GM18498 (cell line): ENCODE data around the gene S100A13.
"Not testable (repeated sequence)": the region's sequence is repeated elsewhere in the genome, so short reads cannot be mapped to it uniquely, and the experiment has no call there.

Source experiments
- ATAC-seq: cut with Tn5 transposase; IDR thresholded peaks from one replicate; pipeline ENCODE4 v1.9.1; 2021; ENCODE audit warnings: mild to moderate bottlenecking, moderate library complexity; ENCODE audit not compliant: unreplicated experiment

The S100A13 gene

DNA sequence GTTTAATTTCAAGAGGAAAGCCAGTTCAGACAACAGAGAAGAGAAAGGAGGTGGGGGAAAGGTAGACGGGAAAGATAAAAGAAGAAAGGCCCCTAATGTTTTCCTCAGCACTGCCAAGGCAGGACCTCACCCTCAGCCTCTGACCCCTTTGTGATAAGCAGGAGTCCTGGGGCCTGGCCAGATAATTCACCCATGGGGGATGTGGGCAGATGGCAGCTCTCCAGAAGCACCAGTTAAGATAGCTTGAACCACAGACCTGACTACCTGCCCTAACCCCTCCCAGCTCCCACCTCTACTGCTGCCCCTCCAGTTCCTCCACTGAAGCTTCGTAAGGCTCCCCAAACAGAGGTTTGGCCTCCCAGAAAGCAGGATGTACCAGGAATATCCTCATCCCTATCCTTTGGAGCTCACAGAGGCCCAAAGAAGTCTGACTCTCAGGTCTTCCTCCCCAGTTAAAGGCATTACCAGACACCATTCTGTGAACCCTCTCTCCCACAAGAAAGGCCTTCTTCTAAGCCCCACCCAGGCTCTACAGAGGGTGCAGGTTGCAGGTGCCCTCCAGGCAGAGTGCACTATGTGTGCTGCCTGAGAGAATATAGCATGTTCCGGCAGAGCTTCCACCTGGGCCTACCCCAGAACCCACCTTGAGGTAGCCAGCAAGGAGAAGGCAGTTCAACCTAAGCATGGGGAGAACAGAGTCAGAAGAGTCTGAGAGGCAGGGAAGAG, 22.0 kb upstream of the S100A13 start:
- ATAC-seq: no peak

DNA sequence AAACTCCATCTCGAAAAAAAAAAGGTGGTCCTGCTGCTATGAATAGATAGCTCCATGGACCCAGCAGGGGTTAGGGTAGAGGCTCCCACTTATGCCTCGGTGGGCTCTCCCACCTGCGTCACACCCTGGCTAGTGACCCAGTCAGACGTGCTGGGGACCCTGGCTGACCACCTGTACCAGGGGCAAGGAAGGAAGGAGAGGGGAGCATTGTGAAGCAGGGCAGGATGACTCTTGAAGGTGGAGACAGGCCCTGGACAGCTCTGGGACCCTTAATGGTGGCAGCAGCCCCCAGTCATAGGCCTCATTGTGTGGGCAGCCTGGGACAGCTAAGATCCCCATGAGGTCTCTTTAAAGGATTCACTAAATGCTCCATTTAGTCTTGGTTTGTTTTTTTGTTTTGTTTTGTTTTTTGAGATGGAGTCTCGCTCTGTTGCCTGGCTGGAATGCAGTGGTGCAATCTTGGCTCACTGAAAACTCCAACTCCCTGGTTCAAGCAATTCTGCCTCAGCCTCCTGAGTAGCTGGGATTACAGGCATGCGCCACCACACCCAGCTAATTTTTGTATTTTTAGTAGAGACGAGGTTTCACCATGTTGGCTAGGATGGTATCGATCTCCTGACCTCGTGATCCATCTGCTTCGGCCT, 20.8 kb upstream of the S100A13 start:
- ATAC-seq: no peak

DNA sequence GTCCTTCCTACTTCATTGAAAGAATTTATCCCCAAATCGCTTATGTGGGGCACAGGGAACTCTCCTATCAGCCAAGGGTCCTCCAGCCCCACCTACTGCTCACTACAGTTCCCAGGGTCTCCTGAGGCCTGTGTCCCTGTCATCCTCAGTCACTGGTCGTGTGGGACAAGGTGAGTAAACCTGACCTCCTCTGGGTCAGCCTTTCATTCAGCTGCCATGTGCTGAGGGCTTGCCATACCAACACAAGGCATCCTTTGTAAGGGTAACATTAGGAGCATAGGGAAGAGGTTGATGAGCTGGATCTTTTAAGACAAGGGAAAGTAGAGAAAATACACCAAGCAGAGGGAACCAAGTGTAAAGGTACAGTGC, 20.0 kb upstream of the S100A13 start:
- no peak for ATAC-seq

DNA sequence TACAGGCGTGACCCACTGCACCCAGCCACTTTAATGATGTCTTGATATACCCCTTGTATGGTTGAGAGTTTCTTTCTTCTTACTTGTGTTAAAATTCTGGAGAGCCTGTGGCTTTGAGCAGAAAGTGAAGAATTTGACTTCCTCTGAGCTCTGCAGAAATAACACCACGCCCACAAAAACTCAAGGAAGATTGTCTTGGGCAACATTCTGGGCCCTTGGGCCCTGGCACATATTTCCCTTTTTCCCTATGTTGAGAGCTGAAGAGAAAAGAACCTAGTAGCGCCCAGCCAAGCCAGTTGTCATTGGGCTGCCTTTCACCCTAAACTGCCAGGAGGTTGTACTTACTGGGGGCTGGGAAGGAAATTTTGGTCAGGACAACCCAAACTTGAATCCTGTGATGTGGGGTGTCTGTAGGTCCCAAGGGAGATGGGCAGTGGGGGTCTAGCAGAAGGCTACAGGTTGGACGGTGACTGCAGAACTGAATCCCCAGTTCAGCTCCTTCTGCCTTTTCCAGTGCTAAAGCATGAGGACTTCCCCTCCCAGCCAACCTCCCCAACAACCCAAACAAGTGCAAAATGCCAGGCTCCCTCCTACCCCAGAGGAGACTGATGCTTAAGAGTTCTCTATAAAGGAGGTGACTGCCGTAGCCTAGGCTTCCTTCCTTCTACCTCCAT, 19.5 kb upstream of the S100A13 start:
- ATAC-seq: no peak

DNA sequence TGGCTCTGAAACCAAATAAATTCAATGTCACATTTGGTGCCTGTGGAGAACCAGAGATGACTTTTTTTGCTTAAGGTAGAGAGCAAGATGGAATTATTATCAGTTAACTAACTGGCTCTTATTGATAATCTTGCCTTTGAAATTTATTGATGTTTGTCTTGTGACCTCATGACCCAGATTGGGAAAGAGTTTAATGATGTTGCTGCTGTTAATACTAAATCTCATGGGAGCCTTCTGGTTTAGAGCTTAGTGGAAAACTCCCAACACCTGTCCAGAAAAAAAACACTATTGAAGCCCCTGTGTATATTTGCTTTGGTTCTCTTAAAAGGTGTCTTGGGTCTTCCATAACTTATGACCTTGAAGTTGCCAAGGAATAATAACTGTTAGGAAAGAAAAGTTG, 16.5 kb upstream of the S100A13 start:
- ATAC-seq: no peak

DNA sequence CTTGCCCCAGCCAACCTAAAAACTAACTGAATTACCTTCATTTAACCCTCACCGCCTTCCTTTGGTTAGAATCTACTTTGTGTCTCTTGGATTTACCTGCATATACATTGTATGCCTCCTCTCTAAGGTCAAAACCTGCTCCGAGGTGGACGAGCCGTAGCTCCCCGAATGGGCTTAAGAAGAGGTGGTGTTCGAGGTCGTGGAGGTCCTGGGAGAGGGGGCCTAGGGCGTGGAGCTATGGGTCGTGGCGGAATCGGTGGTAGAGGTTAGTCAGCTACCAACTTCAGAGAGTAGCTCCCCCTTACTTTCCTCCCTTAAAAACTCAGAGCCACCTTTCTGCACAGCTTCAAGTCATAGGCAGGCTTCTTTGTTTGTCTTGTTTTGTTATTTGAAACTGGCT, 15.8 kb upstream of the S100A13 start:
- ATAC-seq: no peak

DNA sequence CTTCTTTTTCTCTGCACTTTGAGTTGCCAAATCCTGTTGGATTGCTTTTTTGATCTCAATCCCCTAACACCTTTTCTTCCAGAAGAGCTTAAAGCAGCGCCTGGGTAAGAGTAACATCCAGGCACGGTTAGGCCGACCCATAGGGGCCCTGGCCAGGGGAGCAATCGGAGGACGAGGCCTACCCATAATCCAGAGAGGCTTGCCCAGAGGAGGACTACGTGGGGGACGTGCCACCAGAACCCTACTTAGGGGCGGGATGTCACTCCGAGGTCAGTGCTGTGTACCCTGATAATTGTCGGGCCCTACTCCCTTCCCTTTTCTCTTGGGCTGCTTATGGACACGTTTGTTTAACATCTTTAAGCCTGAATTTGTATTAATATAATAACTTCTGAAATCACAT, 14.9 kb upstream of the S100A13 start:
- ATAC-seq: no peak

DNA sequence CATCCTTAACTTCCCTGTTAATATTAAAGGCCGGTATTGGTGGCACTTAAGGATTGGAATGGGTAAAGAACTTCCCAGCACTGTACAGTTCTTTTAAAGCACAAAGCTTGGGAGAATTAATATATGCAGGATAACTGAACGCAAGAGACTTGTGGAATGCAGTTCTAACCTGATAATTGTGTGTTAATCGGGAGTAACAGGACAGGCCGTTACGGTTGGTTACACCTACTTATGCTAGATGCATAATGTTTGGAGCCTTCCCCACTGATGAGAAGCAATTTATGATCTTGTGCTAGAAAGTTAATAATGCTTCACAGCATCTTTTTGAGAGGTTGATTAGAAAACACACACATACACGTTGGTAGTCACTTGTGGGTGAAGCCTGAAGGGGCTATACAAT, 13.6 kb upstream of the S100A13 start:
- no peak for ATAC-seq

DNA sequence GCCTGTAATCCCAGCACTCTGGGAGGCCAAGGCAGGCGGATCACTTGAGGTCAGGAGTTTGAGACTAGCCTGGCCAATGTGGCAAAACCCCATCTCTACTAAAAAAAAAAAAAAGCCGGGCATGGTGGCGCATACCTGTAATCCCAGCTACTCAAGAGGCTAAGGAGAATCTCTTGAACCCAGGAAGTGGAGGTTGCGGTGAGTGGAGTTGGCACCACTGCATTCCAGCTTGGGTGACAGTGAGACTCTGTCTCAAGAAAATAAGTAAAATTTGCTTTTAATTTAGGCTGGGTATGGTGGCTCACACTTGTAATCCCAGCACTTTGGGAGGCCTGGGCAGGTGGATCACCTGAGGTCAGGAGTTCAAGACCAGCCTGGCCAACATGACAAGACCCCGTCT, 12.9 kb upstream of the S100A13 start:
- ATAC-seq: not testable (repeated sequence)

DNA sequence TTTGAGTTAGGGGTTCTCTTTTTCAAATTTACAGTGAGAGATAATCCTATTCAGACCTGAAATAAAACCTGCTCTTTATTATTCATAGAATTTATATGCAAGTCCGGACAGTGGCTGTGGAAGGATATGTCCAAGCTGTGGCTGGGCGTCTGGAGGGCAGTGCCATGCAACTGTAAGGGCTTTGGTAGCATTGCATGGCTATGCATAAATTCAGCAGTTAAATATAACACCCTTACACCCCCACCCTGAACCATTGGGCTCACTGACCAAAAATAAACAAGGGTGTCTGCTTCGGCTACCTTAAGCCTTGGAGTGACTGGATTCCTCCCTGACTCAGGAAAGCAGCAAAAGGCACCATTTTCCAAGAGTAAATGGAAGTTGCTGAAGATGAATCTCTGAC, 12.0 kb upstream of the S100A13 start:
- ATAC-seq: no peak

DNA sequence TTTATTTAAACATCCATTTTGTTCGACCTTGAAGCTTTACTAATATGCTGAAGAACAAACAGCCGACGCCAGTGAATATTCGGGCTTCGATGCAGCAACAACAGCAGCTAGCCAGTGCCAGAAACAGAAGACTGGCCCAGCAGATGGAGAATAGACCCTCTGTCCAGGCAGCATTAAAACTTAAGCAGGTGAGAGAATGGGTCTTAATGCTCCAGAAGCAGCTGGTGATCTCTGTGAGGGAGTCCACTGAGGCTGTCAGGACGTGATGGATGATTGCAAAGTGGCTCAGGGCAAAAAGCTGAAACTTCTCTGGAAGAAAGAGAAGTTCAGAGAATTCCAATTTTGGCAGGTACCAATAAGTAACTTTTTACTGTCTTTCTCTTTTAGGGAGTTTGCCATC, 11.0 kb upstream of the S100A13 start:
- no peak for ATAC-seq

DNA sequence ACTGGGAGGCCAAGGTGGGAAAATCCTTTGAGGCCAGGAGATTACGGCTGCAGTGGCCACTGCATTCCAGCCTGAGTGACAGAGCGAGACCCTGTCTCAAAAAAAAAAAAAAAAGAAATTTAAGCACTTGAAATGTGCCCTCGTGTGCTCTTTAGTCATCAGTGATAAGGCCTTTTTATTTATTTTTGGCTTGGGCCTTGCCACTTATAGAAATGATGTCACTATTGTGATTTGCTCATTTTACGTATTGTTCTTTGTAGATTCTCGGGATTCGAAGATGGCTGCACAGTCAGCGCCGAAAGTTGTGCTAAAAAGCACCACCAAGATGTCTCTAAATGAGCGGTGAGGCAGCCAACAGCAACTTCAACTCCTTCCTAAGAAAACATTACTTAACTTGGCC, 9.0 kb upstream of the S100A13 start:
- no peak for ATAC-seq

DNA sequence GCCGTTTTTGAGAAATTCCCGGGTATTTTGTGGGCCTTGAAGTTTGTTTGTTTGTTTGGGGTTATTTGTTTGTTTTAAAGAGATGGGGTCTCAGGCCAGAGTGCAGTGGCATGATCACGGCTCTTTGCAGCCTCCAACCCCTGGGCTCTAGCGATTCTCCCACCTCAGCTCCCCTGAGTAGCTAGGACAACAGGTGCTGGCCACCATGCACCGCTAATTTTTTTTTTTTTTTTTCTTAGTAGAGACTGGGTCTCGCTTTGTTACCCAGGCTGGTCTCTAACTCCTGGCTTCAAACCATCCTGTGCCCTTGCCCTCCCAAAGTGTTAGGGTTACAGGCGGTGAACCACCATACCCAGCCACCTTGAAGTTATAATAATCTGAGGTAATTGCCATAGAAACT, 8.6 kb upstream of the S100A13 start:
- ATAC-seq: no peak

DNA sequence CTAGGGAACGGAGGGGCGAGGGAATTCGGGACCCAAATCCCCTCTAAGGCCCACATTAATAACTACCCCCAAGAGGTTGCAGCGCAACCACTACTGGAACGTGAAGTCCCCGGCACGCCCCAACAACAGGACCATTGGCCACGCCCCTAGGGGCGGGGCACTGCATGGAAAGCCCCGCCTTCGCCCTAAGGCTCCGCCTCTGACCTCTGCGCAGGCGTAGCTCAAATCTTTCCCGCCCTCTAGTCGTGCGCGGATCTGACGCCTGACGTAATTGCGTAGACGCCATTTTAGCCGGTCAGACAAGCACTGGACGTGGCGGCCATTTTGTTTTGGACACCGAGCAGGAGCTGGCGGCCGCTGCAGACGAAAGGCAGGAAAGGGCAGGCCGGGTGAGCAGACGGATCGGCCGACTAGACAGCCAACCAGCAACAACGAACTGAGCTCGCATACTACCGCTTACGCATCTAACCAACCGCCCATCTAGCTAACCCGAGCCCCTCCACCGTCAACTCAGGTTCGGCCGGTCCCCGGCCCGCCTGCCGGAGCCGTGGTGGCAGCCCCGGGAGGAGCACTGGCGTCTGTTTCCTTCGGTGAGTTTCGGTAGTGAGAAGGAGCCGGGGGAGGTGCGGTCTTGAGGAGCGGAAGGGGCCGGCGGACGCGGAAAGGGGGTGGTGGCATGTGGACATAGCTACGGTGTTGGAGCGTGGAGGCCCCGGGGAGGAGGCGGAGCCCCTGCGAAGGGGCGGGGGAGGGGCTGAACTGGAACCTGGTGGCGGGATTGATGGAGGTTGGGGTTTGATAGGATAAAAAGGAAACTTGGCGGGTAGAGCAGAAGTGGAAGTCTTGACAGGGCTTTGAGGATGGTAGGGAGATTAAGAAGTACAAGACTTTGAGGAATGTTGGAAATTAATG, 6.7 kb upstream of the S100A13 start, which contains the start of gene CHTOP:
Gene CHTOP (plus strand): TSS at position 313 of the 912 bp plus-strand sequence. CDS start 2,523 bp downstream, outside the sequence.
- peak; percentile 85 for ATAC-seq

DNA sequence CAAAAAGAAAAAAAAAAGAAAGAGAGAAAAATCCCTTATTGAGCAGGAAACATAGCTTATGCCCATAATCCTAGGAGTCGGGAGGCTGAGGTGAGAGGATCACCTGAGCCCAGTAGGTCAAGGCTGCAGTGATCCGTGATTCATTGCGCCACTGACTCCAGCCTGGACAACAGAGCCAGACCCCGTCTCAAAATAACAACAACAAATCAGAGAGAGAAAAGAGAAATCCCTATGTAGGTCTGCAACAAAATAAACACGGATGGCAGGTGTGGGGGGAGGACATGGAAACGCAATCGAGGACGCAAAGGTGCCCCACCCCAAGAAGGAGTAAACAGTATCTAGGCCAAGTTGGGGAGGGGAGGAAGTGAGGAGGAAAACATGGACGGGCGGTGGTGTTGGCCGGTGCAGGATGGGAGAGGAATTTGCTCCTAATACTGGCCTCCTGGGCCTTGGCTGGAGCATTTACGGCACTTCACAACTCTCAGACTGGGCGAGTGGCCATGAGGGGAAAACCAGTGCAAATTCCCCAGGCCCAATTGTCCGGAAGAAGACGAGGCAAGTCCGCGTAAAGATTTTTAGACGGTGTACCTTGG, 6.0 kb upstream of the S100A13 start:
- ATAC-seq: no peak

DNA sequence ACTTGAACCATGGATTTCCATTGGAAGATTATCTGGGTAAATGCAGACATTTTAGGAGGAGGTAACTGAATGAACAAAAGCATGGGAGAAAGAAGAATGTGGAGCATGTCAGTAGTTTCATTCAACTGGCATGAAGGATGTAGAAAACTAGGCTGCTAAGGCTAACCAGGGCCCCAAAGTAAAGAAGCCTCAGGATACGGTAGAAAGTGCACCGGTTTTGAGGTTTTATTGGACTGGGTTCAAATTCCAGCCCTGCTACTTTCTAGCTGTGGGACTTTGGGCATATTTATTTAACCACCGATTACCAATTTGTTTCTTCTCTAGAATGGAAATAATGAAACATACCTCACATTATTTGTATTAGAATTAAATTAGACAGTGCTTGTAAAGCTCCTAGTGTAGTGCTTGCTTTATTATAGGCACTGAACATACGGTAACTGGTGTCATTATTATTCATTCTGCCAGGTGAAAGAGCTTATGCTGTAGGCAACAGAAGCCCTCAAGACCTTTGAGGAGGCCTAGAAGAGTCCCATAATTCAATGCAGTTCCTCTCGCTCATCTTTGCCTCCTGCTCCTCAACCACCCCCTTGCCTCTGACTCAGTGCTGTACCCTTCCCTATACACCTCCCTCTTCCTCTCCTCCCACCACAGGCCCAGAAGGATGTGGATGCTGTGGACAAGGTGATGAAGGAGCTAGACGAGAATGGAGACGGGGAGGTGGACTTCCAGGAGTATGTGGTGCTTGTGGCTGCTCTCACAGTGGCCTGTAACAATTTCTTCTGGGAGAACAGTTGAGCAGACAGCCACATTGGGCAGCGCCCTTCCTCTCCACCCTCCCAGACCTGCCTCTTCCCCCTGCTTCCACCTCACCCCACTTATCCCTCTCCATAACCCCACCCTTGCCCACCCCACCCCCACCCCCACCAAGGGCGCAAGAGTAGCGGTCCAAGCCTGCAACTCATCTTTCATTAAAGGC, 4.0 kb upstream of the S100A13 start:
- no peak for ATAC-seq

DNA sequence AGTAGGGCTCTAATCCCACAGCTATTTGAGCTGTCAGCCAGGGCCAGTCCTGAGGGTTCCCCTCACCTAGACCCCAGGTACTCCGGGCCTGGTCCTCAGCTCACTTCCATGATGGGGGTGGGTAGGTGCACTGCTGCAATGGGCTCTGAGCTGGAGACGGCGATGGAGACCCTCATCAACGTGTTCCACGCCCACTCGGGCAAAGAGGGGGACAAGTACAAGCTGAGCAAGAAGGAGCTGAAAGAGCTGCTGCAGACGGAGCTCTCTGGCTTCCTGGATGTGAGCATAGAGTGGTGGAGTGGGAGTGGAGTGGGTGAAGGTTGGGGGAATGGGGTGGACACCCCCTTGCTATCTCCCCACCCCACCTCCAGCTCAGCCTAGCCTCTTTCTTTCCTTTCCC, 3.1 kb upstream of the S100A13 start:
- no peak for ATAC-seq

DNA sequence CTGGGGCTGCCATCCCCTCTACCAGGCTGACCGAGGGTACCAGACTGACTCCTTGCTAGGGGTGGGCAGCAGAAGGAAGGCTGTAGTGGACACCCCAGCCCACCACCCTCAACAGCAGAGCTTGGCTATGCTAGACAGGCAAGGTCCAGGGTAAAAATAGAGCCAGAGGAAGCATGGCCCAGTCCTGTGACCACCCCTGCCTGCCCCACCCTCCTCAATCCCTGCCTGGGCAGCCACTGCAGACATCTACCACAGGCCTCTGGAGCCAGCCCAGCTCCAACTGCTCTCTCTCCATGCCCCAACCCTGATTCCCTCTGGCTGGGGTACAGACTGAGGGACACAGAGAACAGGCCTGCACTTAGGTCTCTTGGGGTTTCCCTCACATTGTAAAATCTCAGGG, 2.7 kb upstream of the S100A13 start:
- ATAC-seq: no peak

DNA sequence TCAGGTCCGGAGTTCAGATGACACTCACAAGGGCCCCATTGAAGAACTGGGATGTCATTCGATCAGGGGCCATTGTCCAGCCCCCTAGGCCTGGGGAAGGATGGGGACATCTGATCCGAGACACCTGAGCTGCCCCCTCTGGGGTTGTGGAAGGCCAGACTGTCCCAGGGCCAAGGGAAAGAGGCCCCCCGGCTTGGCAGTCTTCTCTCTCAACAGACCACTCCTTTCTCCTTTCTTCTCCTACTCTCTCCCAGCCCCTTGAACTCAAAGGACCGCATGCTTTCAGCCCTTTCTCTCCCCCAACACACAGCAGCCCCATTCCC, 2.0 kb upstream of the S100A13 start:
- no peak for ATAC-seq
